ENCODE data around the gene TRAFD1. TPM values are rescaled to one million over a fixed set of nuclear protein-coding genes. Genes with fewer than 3 reads are reported as not detected.

The TRAFD1 gene
- total and polyA plus RNA-seq, 2 of the 8 experiments (the other 6 are each of a cell fraction or from before 2014, with no cell fraction given), result 18.1 to 33.1 TPM

DNA sequence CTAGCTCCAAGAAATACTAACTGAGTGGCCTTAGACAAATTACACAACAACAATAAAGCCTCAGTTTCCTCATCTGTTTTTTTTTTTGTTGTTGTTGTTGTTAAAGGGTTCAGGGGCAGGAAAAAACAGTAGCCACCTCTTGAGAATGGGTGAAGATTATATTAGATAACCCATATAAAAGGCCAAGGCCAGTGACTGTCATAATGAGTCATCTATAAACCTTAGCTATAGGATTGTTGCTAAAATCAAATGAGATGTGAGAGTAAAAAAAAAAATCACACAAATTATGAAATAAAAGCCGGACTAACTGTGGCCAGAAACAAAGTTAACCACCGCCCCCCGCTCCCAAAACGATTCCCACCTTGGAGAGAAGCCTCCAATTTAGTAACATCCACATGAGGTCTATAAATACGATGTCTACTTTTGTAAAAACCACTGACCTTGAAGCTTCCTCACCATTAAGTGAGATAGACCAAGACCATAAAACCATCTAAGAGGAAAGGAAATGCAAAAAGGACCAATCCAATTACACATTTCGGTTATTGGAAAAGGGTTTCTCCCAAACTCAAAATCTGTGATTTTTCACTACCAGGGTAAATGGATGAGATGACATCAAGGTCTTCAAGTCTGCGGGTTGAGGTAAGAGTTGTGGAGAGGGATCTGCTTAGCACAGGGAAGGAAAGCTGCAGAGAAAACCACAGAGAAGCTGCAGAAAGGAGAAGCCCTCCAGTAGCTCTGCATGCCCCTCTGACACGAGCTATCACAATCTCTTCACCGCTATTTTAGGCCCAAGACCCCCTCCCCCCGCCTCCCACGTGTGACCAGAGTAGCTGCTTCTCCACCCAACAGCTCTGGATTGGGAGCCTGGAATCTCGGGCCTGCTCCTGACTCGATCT is 17.8 kb upstream of the TRAFD1 start:
- ChIA-PET CTCF (ENCODE audit: partially characterized antibody) (interaction anchor here (0.6 to 1.1 kb wide), 3 partner anchors 34 to 277 kb away, joined by 4 to 5 read pairs (median 4); no protein-coding TSS in a partner anchor), POLR2A (ENCODE audit: partially characterized antibody) (interaction anchor here (0.6 to 9.6 kb wide), 13 partner anchors 9 to 1057 kb away, joined by 3 to 90 read pairs (median 4); partner anchors contain the start of genes ERP29, TMEM116 and TRAFD1)
- H3K56ac ChIP-seq (replicated peaks; ENCODE audit: insufficient read length, low read depth, low read length), result peak overlapping the region; percentile 65
- peaks cover 15 to 16% of the 10 kb centered on the region in 2 experiments for H4K20me1 ChIP-seq (replicated peaks in 1 of 2; ENCODE audit: control insufficient read depth in 1 of 2, insufficient read depth in 2 of 2, low read length in 2 of 2)
- peaks cover 0 to 5% (median 2%) of the 10 kb centered on the region in 4 experiments; a peak in 2 of 8 replicates for H3K36me3 ChIP-seq (ENCODE audit: control insufficient read depth in 2 of 4, insufficient read depth in 4 of 4, low read length in 3 of 4)
- H3K79me2 ChIP-seq (ENCODE audit: control insufficient read depth in 1 of 2, insufficient read depth in 2 of 2, low read length in 2 of 2), result peaks cover 42 to 65% of the 10 kb centered on the region in 2 experiments
- H3K27ac ChIP-seq (ENCODE audit: low read depth, low read length), result 0 out of 2 replicates have a peak overlapping the region, but pooled peaks have one; percentile 85
- 0 out of 2 replicates have a peak overlapping the region, but pooled peaks have one; percentile 14 for H3K18ac ChIP-seq (ENCODE audit: extremely low read depth, low read length)
- H2AK5ac ChIP-seq (ENCODE audit: low read depth, low read length), result no peak overlapping the region
- H3K4me1 ChIP-seq (replicated peaks in 1 of 4; ENCODE audit: control insufficient read depth in 3 of 4, insufficient read depth in 4 of 4, low read length in 3 of 4), result peaks cover 6 to 17% (median 14%) of the 10 kb centered on the region in 4 experiments; a peak in 6 of 7 replicates
- H3K27me3 ChIP-seq (replicated peaks in 1 of 4; ENCODE audit: control insufficient read depth in 3 of 4, extremely low read depth in 1 of 4, insufficient read depth in 3 of 4, low read length in 3 of 4), result no peaks in the 10 kb centered on the region
- H3K79me1 ChIP-seq (ENCODE audit: low read depth, low read length), result no peaks in the 10 kb centered on the region; the same call in 1 of the 2 replicates
- no peak overlapping the region for H3K23ac ChIP-seq (ENCODE audit: insufficient read length)
- H3K4ac ChIP-seq (replicated peaks; ENCODE audit: insufficient read length, low read depth, low read length), result peak overlapping the region; percentile 50
- H3K4me3 ChIP-seq (ENCODE audit: extremely low read depth in 1 of 4, insufficient read depth in 2 of 4, low read depth in 3 of 4, low read length in 4 of 4), result peak overlapping the region; percentile 82 to 98 (median 88)
- no peak overlapping the region for H3K14ac ChIP-seq (ENCODE audit: insufficient read length)
- no peak for FAIRE-seq
- no peak overlapping the region; the same call in 1 of the 2 replicates for H2BK12ac ChIP-seq (ENCODE audit: low read depth, low read length)
- H2BK15ac ChIP-seq (ENCODE audit: low read length), result no peak overlapping the region
- no peak overlapping the region for H2BK20ac ChIP-seq (ENCODE audit: low read length)
- H3K23me2 ChIP-seq (ENCODE audit: low read depth, low read length), result peaks cover 9% of the 10 kb centered on the region; the same call in 1 of the 2 replicates
- peak overlapping the region; percentile 77 to 92 (median 90) for H3K9ac ChIP-seq (replicated peaks in 1 of 4; ENCODE audit: extremely low read depth in 1 of 4, low read depth in 3 of 4, low read length in 3 of 4)
- no peak overlapping the region for H4K91ac ChIP-seq (replicated peaks; ENCODE audit: insufficient read length, low read length)
- H3K4me2 ChIP-seq (ENCODE audit: insufficient read depth in 1 of 2, low read depth in 2 of 2, low read length in 2 of 2), result peak overlapping the region; percentile 87 to 97
- H3K9me3 ChIP-seq (ENCODE audit: insufficient read depth in 2 of 2, low read depth in 1 of 2, low read length in 1 of 2), result no peaks in the 10 kb centered on the region
- no peak overlapping the region for H2BK120ac ChIP-seq (replicated peaks; ENCODE audit: low read depth, low read length)
- no peak for TF ChIP-seq SP4 (IDR thresholded peaks at IDR 0.05; ENCODE audit: low read length)
- peak; percentile 28 for TF ChIP-seq SAP30 (IDR thresholded peaks at IDR 0.05; ENCODE audit: insufficient read depth, insufficient replicate concordance, low read length)
- no peak for TF ChIP-seq JUND (IDR thresholded peaks at IDR 0.05; ENCODE audit: low read length)
- no peak overlapping the region for H2AFZ ChIP-seq (ENCODE audit: low read length)
- no peak overlapping the region for H4K8ac ChIP-seq (ENCODE audit: extremely low read depth, insufficient read depth, low read length)
- H2BK5ac ChIP-seq (ENCODE audit: low read depth, low read length), result peak overlapping the region; percentile 67
- 39% methylated on average over 13 of the region's 13 CpGs; no CpG with 5 or more reads in 1 of the 2 experiments for whole genome bisulfite sequencing, 2 experiments (ENCODE audit: extremely low coverage in 1 of 2, insufficient coverage in 1 of 2, insufficient read length in 1 of 2, insufficient replicate concordance in 2 of 2, low coverage in 1 of 2, low lambda C conversion rate in 2 of 2, missing lambda C conversion rate in 1 of 2)
- no peak for DNase-seq (ENCODE audit: low read depth in 1 of 2, low spot score in 2 of 2)
- no peak overlapping the region for H4K5ac ChIP-seq (ENCODE audit: insufficient read length, low read depth, low read length)

Data from H1 (cell line).